ENCODE results near the gene ITPRIP.

The ITPRIP gene

GRCh38 chr10:104367904-104368303 is 29.6 kb upstream of the ITPRIP start:
- Histone ChIP-seq H3K9ac (ENCODE audit: low read depth, low read length, poor library complexity) (no peak overlapping the region), H2BK5ac (ENCODE audit: low read length) (no peak overlapping the region), H3K14ac (ENCODE audit: low read length) (no peak overlapping the region), H3K18ac (ENCODE audit: low read length) (no peak overlapping the region), H4K91ac (ENCODE audit: low read depth, low read length, poor library complexity) (no peak overlapping the region), H3K9me3 (replicated peaks in 1 of 2; ENCODE audit: control insufficient read depth in 2 of 2, insufficient read depth in 1 of 2, low read depth in 1 of 2, low read length in 2 of 2) (peaks cover 4 to 12% of the 10 kb centered on the region in 2 donors), H3K79me1 (ENCODE audit: low read depth, low read length) (no peaks in the 10 kb centered on the region), H3K23ac (ENCODE audit: low read depth, low read length, poor library complexity) (no peak overlapping the region), H2BK12ac (ENCODE audit: low read length) (no peak overlapping the region), H2BK15ac (ENCODE audit: low read length) (no peak overlapping the region), H3K4me1 (ENCODE audit: control insufficient read depth in 2 of 2, insufficient read depth in 1 of 2, low read depth in 1 of 2, low read length in 2 of 2) (peaks cover 3 to 6% of the 10 kb centered on the region in 2 donors), H2BK120ac (ENCODE audit: low read depth, low read length) (no peak overlapping the region), H4K8ac (ENCODE audit: low read depth, low read length) (no peak overlapping the region), H2AK5ac (ENCODE audit: low read depth, low read length) (no peak overlapping the region), H2AFZ (ENCODE audit: low read length) (no peak overlapping the region), H3K4me2 (ENCODE audit: insufficient read depth, low read length, poor library complexity, severe bottlenecking) (no peak overlapping the region), H3K4me3 (ENCODE audit: low read length in 2 of 2) (no peak overlapping the region), H3K27me3 (ENCODE audit: control insufficient read depth in 3 of 3, insufficient read depth in 3 of 3, low read depth in 1 of 3, low read length in 3 of 3) (no peaks in the 10 kb centered on the region), H3K27ac (replicated peaks; ENCODE audit: low read length) (no peak overlapping the region), H3K36me3 (replicated peaks in 1 of 2; ENCODE audit: control insufficient read depth in 2 of 2, insufficient read depth in 2 of 2, low read length in 2 of 2) (no peaks in the 10 kb centered on the region), H3K4ac (ENCODE audit: low read length) (no peak overlapping the region)
- WGBS, 2 donors (ENCODE audit: extremely low coverage in 2 of 2, insufficient read length in 2 of 2, insufficient replicate concordance in 1 of 2), result no CpG with 5 or more reads among the region's 8 CpGs
- DNase-seq (ENCODE audit: low spot score), result no peak

GRCh38 chr10:104359811-104360210 is 21.5 kb upstream of the ITPRIP start:
- no peak overlapping the region for H2BK5ac ChIP-seq (ENCODE audit: low read length)
- no peaks in the 10 kb centered on the region for H3K4me1 ChIP-seq (ENCODE audit: control insufficient read depth in 2 of 2, insufficient read depth in 1 of 2, low read depth in 1 of 2, low read length in 2 of 2)
- no peak overlapping the region for H3K9ac ChIP-seq (ENCODE audit: low read depth, low read length, poor library complexity)
- H4K8ac ChIP-seq (ENCODE audit: low read depth, low read length), result no peak overlapping the region
- no peak for DNase-seq (ENCODE audit: low spot score)
- H3K4me3 ChIP-seq (ENCODE audit: low read length in 2 of 2), result no peak overlapping the region
- H3K79me1 ChIP-seq (ENCODE audit: low read depth, low read length), result no peaks in the 10 kb centered on the region
- H3K14ac ChIP-seq (ENCODE audit: low read length), result no peak overlapping the region
- H2AK5ac ChIP-seq (ENCODE audit: low read depth, low read length), result no peak overlapping the region
- no CpG with 5 or more reads among the region's 2 CpGs for WGBS, 2 donors (ENCODE audit: extremely low coverage in 2 of 2, insufficient read length in 2 of 2, insufficient replicate concordance in 1 of 2)
- H3K4ac ChIP-seq (ENCODE audit: low read length), result no peak overlapping the region
- H3K23ac ChIP-seq (ENCODE audit: low read depth, low read length, poor library complexity), result no peak overlapping the region
- H3K27ac ChIP-seq (replicated peaks; ENCODE audit: low read length), result no peak overlapping the region
- H2BK15ac ChIP-seq (ENCODE audit: low read length), result no peak overlapping the region
- no peak overlapping the region for H3K4me2 ChIP-seq (ENCODE audit: insufficient read depth, low read length, poor library complexity, severe bottlenecking)
- no peak overlapping the region for H3K18ac ChIP-seq (ENCODE audit: low read length)
- no peak overlapping the region for H2BK120ac ChIP-seq (ENCODE audit: low read depth, low read length)
- H3K9me3 ChIP-seq (replicated peaks in 1 of 2; ENCODE audit: control insufficient read depth in 2 of 2, insufficient read depth in 1 of 2, low read depth in 1 of 2, low read length in 2 of 2), result peaks cover 2 to 3% of the 10 kb centered on the region in 2 donors
- H3K36me3 ChIP-seq (replicated peaks in 1 of 2; ENCODE audit: control insufficient read depth in 2 of 2, insufficient read depth in 2 of 2, low read length in 2 of 2), result no peaks in the 10 kb centered on the region
- peaks cover 0 to 5% (median 1%) of the 10 kb centered on the region in 3 experiments for H3K27me3 ChIP-seq (ENCODE audit: control insufficient read depth in 3 of 3, insufficient read depth in 3 of 3, low read depth in 1 of 3, low read length in 3 of 3)
- H2BK12ac ChIP-seq (ENCODE audit: low read length), result no peak overlapping the region
- H4K91ac ChIP-seq (ENCODE audit: low read depth, low read length, poor library complexity), result no peak overlapping the region
- no peak overlapping the region for H2AFZ ChIP-seq (ENCODE audit: low read length)

- H3K27me3 ChIP-seq (ENCODE audit: control insufficient read depth in 3 of 3, insufficient read depth in 3 of 3, low read depth in 1 of 3, low read length in 3 of 3), result peaks cover 0 to 9% (median 6%) of the 10 kb centered on the region in 3 experiments
- no peak within 1 kb of the TSS for H3K14ac ChIP-seq (ENCODE audit: low read length)
- H3K9me3 ChIP-seq (replicated peaks in 1 of 2; ENCODE audit: control insufficient read depth in 2 of 2, insufficient read depth in 1 of 2, low read depth in 1 of 2, low read length in 2 of 2), result no peaks in the 10 kb centered on the region
- no peak within 1 kb of the TSS for H4K91ac ChIP-seq (ENCODE audit: low read depth, low read length, poor library complexity)
- no CpG with 5 or more reads among the region's 43 CpGs for WGBS, 2 donors (ENCODE audit: extremely low coverage in 2 of 2, insufficient read length in 2 of 2, insufficient replicate concordance in 1 of 2)
- no peak within 1 kb of the TSS for H3K23ac ChIP-seq (ENCODE audit: low read depth, low read length, poor library complexity)
- H3K4me2 ChIP-seq (ENCODE audit: insufficient read depth, low read length, poor library complexity, severe bottlenecking), result peak within 1 kb of the TSS; percentile 59
- no peak within 1 kb of the TSS for H4K8ac ChIP-seq (ENCODE audit: low read depth, low read length)
- no peaks in the 10 kb centered on the region for H3K36me3 ChIP-seq (replicated peaks in 1 of 2; ENCODE audit: control insufficient read depth in 2 of 2, insufficient read depth in 2 of 2, low read length in 2 of 2)
- H3K18ac ChIP-seq (ENCODE audit: low read length), result no peak within 1 kb of the TSS
- H2BK120ac ChIP-seq (ENCODE audit: low read depth, low read length), result no peak within 1 kb of the TSS
- no peak within 1 kb of the TSS for H3K27ac ChIP-seq (replicated peaks; ENCODE audit: low read length)
- H2BK15ac ChIP-seq (ENCODE audit: low read length), result no peak within 1 kb of the TSS
- H2BK5ac ChIP-seq (ENCODE audit: low read length), result no peak within 1 kb of the TSS
- peaks cover 1 to 5% of the 10 kb centered on the region in 2 donors for H3K4me1 ChIP-seq (ENCODE audit: control insufficient read depth in 2 of 2, insufficient read depth in 1 of 2, low read depth in 1 of 2, low read length in 2 of 2)
- H3K9ac ChIP-seq (ENCODE audit: low read depth, low read length, poor library complexity), result no peak within 1 kb of the TSS
- no peaks in the 10 kb centered on the region for H3K79me1 ChIP-seq (ENCODE audit: low read depth, low read length)
- no peak within 1 kb of the TSS for H3K4ac ChIP-seq (ENCODE audit: low read length)
- H2BK12ac ChIP-seq (ENCODE audit: low read length), result no peak within 1 kb of the TSS
- DNase-seq (ENCODE audit: low spot score), result peak; percentile 83
- no peak within 1 kb of the TSS for H2AFZ ChIP-seq (ENCODE audit: low read length)
- peak within 1 kb of the TSS in 1 of 2 donors; percentile 25 for H3K4me3 ChIP-seq (ENCODE audit: low read length in 2 of 2)
- no peak within 1 kb of the TSS for H2AK5ac ChIP-seq (ENCODE audit: low read depth, low read length)
Measured at GRCh38 chr10:104353325-104354048, 15.2 kb upstream of the ITPRIP start, which contains the start of gene CFAP58. CFAP58 (plus strand) TSS chr10:104353833; CDS start chr10:104353898, 65 bp downstream.

- Histone ChIP-seq H3K4ac (ENCODE audit: low read length) (no peak overlapping the region), H3K9me3 (replicated peaks in 1 of 2; ENCODE audit: control insufficient read depth in 2 of 2, insufficient read depth in 1 of 2, low read depth in 1 of 2, low read length in 2 of 2) (no peaks in the 10 kb centered on the region), H2BK5ac (ENCODE audit: low read length) (no peak overlapping the region), H3K4me2 (ENCODE audit: insufficient read depth, low read length, poor library complexity, severe bottlenecking) (no peak overlapping the region), H2BK15ac (ENCODE audit: low read length) (no peak overlapping the region), H2BK12ac (ENCODE audit: low read length) (no peak overlapping the region), H2AK5ac (ENCODE audit: low read depth, low read length) (no peak overlapping the region), H3K4me3 (ENCODE audit: low read length in 2 of 2) (no peak overlapping the region), H3K4me1 (ENCODE audit: control insufficient read depth in 2 of 2, insufficient read depth in 1 of 2, low read depth in 1 of 2, low read length in 2 of 2) (peaks cover 1 to 5% of the 10 kb centered on the region in 2 donors), H4K91ac (ENCODE audit: low read depth, low read length, poor library complexity) (no peak overlapping the region), H3K18ac (ENCODE audit: low read length) (no peak overlapping the region), H3K27ac (replicated peaks; ENCODE audit: low read length) (no peak overlapping the region), H3K14ac (ENCODE audit: low read length) (no peak overlapping the region), H3K79me1 (ENCODE audit: low read depth, low read length) (no peaks in the 10 kb centered on the region), H2AFZ (ENCODE audit: low read length) (no peak overlapping the region), H4K8ac (ENCODE audit: low read depth, low read length) (no peak overlapping the region), H3K23ac (ENCODE audit: low read depth, low read length, poor library complexity) (no peak overlapping the region), H3K27me3 (ENCODE audit: control insufficient read depth in 3 of 3, insufficient read depth in 3 of 3, low read depth in 1 of 3, low read length in 3 of 3) (peaks cover 0 to 9% (median 6%) of the 10 kb centered on the region in 3 experiments), H3K9ac (ENCODE audit: low read depth, low read length, poor library complexity) (no peak overlapping the region), H2BK120ac (ENCODE audit: low read depth, low read length) (no peak overlapping the region), H3K36me3 (replicated peaks in 1 of 2; ENCODE audit: control insufficient read depth in 2 of 2, insufficient read depth in 2 of 2, low read length in 2 of 2) (no peaks in the 10 kb centered on the region)
- WGBS, 2 donors (ENCODE audit: extremely low coverage in 2 of 2, insufficient read length in 2 of 2, insufficient replicate concordance in 1 of 2), result no CpG with 5 or more reads among the region's 1 CpG
- no peak for DNase-seq (ENCODE audit: low spot score)
Measured at GRCh38 chr10:104351919-104352318, 13.7 kb upstream of the ITPRIP start.
